ENCODE results near the gene SPEM1. TPM values are rescaled to one million over a fixed set of nuclear protein-coding genes. Genes with fewer than 3 reads are reported as not detected.
A peak's percentile ranks its signal among the peaks of the same experiment; 100 is the strongest.

The SPEM1 gene
- total and polyA plus RNA-seq, 10 of the 15 experiments (the other 5 are each of a cell fraction or from before 2014, with no cell fraction given): not detected

DNA sequence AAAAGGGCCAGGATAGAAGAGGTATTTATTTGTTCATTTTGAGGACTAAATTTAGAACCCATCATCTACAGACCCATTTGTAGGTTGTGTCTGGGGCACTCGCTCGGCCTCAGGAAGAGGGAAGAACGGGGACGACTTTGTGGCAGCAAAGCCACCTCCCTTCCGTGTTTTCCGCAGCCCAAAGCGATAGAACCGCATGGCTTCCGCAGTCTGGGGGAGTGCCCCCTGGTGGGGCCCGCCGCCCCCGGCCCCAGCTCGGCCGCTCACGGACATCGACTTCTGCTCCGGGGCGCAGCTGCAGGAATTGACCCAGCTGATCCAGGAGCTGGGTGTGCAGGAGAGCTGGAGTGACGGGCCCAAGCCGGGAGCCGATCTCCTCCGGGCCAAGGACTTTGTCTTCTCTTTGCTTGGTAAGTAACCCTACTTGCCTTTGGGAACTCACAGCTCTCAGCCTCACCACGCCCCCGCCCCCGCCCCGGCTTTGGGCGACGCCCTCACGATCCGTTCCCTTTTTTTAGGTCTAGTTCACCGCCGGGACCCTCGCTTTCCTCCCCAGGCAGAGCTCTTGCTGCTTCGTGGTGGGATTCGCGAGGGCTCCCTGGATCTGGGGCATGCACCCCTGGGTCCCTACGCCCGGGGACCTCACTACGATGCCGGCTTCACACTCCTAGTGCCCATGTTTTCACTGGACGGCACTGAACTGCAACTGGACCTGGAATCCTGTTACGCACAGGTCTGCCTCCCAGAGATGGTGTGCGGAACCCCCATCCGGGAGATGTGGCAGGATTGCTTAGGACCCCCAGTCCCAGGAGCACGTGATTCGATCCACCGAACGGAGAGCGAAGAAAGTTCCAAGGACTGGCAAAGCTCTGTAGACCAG, 15.8 kb downstream of the SPEM1 start (continued):
- TF ChIP-seq, protein P1, sequence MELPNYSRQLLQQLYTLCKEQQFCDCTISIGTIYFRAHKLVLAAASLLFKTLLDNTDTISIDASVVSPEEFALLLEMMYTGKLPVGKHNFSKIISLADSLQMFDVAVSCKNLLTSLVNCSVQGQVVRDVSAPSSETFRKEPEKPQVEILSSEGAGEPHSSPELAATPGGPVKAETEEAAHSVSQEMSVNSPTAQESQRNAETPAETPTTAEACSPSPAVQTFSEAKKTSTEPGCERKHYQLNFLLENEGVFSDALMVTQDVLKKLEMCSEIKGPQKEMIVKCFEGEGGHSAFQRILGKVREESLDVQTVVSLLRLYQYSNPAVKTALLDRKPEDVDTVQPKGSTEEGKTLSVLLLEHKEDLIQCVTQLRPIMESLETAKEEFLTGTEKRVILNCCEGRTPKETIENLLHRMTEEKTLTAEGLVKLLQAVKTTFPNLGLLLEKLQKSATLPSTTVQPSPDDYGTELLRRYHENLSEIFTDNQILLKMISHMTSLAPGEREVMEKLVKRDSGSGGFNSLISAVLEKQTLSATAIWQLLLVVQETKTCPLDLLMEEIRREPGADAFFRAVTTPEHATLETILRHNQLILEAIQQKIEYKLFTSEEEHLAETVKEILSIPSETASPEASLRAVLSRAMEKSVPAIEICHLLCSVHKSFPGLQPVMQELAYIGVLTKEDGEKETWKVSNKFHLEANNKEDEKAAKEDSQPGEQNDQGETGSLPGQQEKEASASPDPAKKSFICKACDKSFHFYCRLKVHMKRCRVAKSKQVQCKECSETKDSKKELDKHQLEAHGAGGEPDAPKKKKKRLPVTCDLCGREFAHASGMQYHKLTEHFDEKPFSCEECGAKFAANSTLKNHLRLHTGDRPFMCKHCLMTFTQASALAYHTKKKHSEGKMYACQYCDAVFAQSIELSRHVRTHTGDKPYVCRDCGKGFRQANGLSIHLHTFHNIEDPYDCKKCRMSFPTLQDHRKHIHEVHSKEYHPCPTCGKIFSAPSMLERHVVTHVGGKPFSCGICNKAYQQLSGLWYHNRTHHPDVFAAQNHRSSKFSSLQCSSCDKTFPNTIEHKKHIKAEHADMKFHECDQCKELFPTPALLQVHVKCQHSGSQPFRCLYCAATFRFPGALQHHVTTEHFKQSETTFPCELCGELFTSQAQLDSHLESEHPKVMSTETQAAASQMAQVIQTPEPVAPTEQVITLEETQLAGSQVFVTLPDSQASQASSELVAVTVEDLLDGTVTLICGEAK (IDR thresholded peaks at IDR 0.05; ENCODE audit: borderline replicate concordance): no peak
- TF ChIP-seq EP300 (IDR thresholded peaks at IDR 0.05; ENCODE audit: borderline replicate concordance in 1 of 2, control insufficient read depth in 1 of 2, low read depth in 2 of 2, low read length in 2 of 2) (no peak), POU2F2 (IDR thresholded peaks at IDR 0.05; ENCODE audit: borderline replicate concordance, low read depth, low read length) (no peak), YY1 (IDR thresholded peaks at IDR 0.05; ENCODE audit: low read depth, low read length) (peak; percentile 16; the same call in 1 of the 2 replicates), MXI1 (IDR thresholded peaks at IDR 0.05; ENCODE audit: low read depth, low read length) (no peak; the same call in 1 of the 2 replicates), RCOR1 (conservative IDR thresholded peaks at IDR 0.05; ENCODE audit: low read depth, low read length) (no peak), ASH2L (IDR thresholded peaks at IDR 0.05; ENCODE audit: borderline replicate concordance, low read depth) (no peak), GABPA (IDR thresholded peaks at IDR 0.05; ENCODE audit: low read depth) (no peak), KDM1A (IDR thresholded peaks at IDR 0.05; ENCODE audit: borderline replicate concordance) (no peak), MEF2B (IDR thresholded peaks at IDR 0.05; ENCODE audit: partially characterized antibody, poor library complexity, severe bottlenecking) (peak; percentile 12), ETV6 (conservative IDR thresholded peaks at IDR 0.05 in 1 of 2, IDR thresholded peaks at IDR 0.05 in 1 of 2; ENCODE audit: borderline replicate concordance in 1 of 2, low read depth in 1 of 2) (no peak), SREBF2 (IDR thresholded peaks at IDR 0.05; ENCODE audit: low read length) (no peak), PAX8 (IDR thresholded peaks at IDR 0.05) (no peak), SIX5 (IDR thresholded peaks at IDR 0.05; ENCODE audit: low read depth, low read length, severe bottlenecking) (no peak), DPF2 (IDR thresholded peaks at IDR 0.05) (0 out of 2 replicates have a peak, but pooled peaks have one; percentile 28)
- TF ChIP-seq, protein P2, sequence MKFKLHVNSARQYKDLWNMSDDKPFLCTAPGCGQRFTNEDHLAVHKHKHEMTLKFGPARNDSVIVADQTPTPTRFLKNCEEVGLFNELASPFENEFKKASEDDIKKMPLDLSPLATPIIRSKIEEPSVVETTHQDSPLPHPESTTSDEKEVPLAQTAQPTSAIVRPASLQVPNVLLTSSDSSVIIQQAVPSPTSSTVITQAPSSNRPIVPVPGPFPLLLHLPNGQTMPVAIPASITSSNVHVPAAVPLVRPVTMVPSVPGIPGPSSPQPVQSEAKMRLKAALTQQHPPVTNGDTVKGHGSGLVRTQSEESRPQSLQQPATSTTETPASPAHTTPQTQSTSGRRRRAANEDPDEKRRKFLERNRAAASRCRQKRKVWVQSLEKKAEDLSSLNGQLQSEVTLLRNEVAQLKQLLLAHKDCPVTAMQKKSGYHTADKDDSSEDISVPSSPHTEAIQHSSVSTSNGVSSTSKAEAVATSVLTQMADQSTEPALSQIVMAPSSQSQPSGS (IDR thresholded peaks at IDR 0.05; ENCODE audit: low read length): no peak
- TF ChIP-seq, protein P3, sequence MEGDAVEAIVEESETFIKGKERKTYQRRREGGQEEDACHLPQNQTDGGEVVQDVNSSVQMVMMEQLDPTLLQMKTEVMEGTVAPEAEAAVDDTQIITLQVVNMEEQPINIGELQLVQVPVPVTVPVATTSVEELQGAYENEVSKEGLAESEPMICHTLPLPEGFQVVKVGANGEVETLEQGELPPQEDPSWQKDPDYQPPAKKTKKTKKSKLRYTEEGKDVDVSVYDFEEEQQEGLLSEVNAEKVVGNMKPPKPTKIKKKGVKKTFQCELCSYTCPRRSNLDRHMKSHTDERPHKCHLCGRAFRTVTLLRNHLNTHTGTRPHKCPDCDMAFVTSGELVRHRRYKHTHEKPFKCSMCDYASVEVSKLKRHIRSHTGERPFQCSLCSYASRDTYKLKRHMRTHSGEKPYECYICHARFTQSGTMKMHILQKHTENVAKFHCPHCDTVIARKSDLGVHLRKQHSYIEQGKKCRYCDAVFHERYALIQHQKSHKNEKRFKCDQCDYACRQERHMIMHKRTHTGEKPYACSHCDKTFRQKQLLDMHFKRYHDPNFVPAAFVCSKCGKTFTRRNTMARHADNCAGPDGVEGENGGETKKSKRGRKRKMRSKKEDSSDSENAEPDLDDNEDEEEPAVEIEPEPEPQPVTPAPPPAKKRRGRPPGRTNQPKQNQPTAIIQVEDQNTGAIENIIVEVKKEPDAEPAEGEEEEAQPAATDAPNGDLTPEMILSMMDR (IDR thresholded peaks at IDR 0.05 in 2 of 3, conservative IDR thresholded peaks at IDR 0.05 in 1 of 3; ENCODE audit: control insufficient read depth in 2 of 3, extremely low read depth in 1 of 3, insufficient read depth in 1 of 3, low read depth in 3 of 3, low read length in 3 of 3): peak; percentile 20 to 37 (median 34); a peak in 2 of 6 replicates
- TF ChIP-seq, protein P4, sequence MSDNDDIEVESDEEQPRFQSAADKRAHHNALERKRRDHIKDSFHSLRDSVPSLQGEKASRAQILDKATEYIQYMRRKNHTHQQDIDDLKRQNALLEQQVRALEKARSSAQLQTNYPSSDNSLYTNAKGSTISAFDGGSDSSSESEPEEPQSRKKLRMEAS (IDR thresholded peaks at IDR 0.05; ENCODE audit: low read depth, low read length): no peak; the same call in 1 of the 2 replicates
- TF ChIP-seq, protein P5, sequence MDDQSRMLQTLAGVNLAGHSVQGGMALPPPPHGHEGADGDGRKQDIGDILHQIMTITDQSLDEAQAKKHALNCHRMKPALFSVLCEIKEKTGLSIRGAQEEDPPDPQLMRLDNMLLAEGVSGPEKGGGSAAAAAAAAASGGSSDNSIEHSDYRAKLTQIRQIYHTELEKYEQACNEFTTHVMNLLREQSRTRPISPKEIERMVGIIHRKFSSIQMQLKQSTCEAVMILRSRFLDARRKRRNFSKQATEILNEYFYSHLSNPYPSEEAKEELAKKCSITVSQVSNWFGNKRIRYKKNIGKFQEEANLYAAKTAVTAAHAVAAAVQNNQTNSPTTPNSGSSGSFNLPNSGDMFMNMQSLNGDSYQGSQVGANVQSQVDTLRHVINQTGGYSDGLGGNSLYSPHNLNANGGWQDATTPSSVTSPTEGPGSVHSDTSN (IDR thresholded peaks at IDR 0.05; ENCODE audit: insufficient replicate concordance, low read depth, low read length): no peak

All from GM12878 (cell line).